IMR-90 (cell line): ENCODE results near the gene CEP68. TPM values are rescaled to one million over a fixed set of nuclear protein-coding genes. Genes with fewer than 3 reads are reported as not detected.

Experiments used
- ATAC-seq: fragments of 200-7000 bp; cut with Tn5 transposase; 2 replicates; pipeline ENCODE4 v1.9.1; 2020; ENCODE audit warnings: low read depth, mild to moderate bottlenecking, moderate library complexity
- BruUV-seq: library from RNA; stranded (reverse); fragments of 400-500 nt; replicated peaks from 2 replicates; lab custom pipeline; 2021; lab: Mats Ljungman, UMichigan
- CTCF ChIA-PET: fragments of 300-600 bp; formaldehyde crosslinking; extraction: SDS; loops from one replicate; lab custom pipeline; 2021; ENCODE audit warnings: antibody characterized with exemption; lab: Yijun Ruan, JAX
- POLR2A ChIA-PET: fragments of 300-600 bp; sonication (Branson Sonifier 250); formaldehyde crosslinking; loops from one replicate; lab custom pipeline; 2022; ENCODE audit warnings: antibody characterized with exemption; ENCODE audit not compliant: unreplicated experiment; lab: Charles Lee
- DNase-seq: peaks from one replicate; pipeline ENCODE4 v3.0.0; 2013
- H2AFZ ChIP-seq: replicated peaks from 2 replicates; pipeline ENCODE3; 2013; ENCODE audit warnings: low read length, mild to moderate bottlenecking; ENCODE audit not compliant: poor library complexity
- H2AK5ac ChIP-seq: 2 replicates; pipeline ENCODE4 v1.6.1; 2013; ENCODE audit warnings: low read depth, low read length, inconsistent platforms
- H2AK9ac ChIP-seq: replicated peaks from 2 replicates; pipeline ENCODE3; 2013; ENCODE audit warnings: mild to moderate bottlenecking, low read depth, low read length, moderate library complexity; ENCODE audit not compliant: poor library complexity
- H2BK120ac ChIP-seq: 2 replicates; pipeline ENCODE4 v1.6.1; 2013; ENCODE audit warnings: low read depth, low read length, inconsistent platforms
- H2BK15ac ChIP-seq: 3 replicates; pipeline ENCODE4 v1.6.1; 2013; ENCODE audit warnings: low read depth, low read length, inconsistent platforms
- H2BK20ac ChIP-seq: 2 replicates; pipeline ENCODE4 v1.6.1; 2013; ENCODE audit warnings: low read depth, mild to moderate bottlenecking, inconsistent platforms, low read length, moderate library complexity
- H2BK5ac ChIP-seq: 2 replicates; pipeline ENCODE4 v1.6.1; 2013; ENCODE audit warnings: mild to moderate bottlenecking, low read depth, low read length, inconsistent platforms; ENCODE audit not compliant: poor library complexity, severe bottlenecking
- H3K14ac ChIP-seq: replicated peaks from 2 replicates; pipeline ENCODE4 v1.6.1; 2013; ENCODE audit warnings: low read depth, low read length, inconsistent platforms
- H3K18ac ChIP-seq: 2 replicates; pipeline ENCODE4 v1.6.1; 2013; ENCODE audit warnings: low read depth, low read length, control low read depth
- H3K23ac ChIP-seq: 2 replicates; pipeline ENCODE4 v1.6.1; 2013; ENCODE audit warnings: low read depth, low read length, inconsistent platforms
- H3K27ac ChIP-seq: 2 replicates; pipeline ENCODE4 v1.5.1; 2013; ENCODE audit warnings: mild to moderate bottlenecking, control low read depth, low read length; ENCODE audit not compliant: insufficient read depth
- H3K27me3 ChIP-seq: 2 replicates; pipeline ENCODE4 v1.6.1; 2013; ENCODE audit warnings: low read length; ENCODE audit not compliant: control insufficient read depth, insufficient read depth
- H3K36me3 ChIP-seq: 2 replicates; pipeline ENCODE4 v1.6.1; 2013; ENCODE audit warnings: low read length, mixed read lengths; ENCODE audit not compliant: control insufficient read depth, insufficient read depth
- H3K4ac ChIP-seq: 2 replicates; pipeline ENCODE4 v1.6.1; 2013; ENCODE audit warnings: low read depth, low read length, inconsistent platforms
- H3K4me1 ChIP-seq: 2 replicates; pipeline ENCODE4 v1.6.1; 2013; ENCODE audit warnings: low read length, mixed read lengths; ENCODE audit not compliant: control insufficient read depth, insufficient read depth
- H3K4me2 ChIP-seq: 2 replicates; pipeline ENCODE4 v1.6.1; 2013; ENCODE audit warnings: low read depth, mild to moderate bottlenecking, control low read depth, low read length, moderate library complexity
- H3K4me3 ChIP-seq: 2 replicates; pipeline ENCODE4 v1.5.1; 2013; ENCODE audit warnings: low read depth, mild to moderate bottlenecking, control low read depth, low read length, moderate library complexity; ENCODE audit not compliant: insufficient read depth
- H3K56ac ChIP-seq: 2 replicates; pipeline ENCODE4 v1.6.1; 2013; ENCODE audit warnings: low read length, inconsistent platforms; ENCODE audit not compliant: insufficient read depth; ENCODE audit errors: extremely low read depth
- H3K79me1 ChIP-seq, 2 experiments: 2 replicates each; pipeline ENCODE4 v1.6.1; 2013; ENCODE audit warnings: low read length in 2 of 2, inconsistent platforms in 1 of 2, low read depth in 1 of 2
- H3K9ac ChIP-seq: 2 replicates; pipeline ENCODE4 v1.6.1; 2013; ENCODE audit warnings: low read depth, low read length, control low read depth
- H3K9me1 ChIP-seq: 2 replicates; pipeline ENCODE4 v1.6.1; 2013; ENCODE audit warnings: low read length, inconsistent platforms; ENCODE audit not compliant: insufficient read depth
- H3K9me3 ChIP-seq: 2 replicates; pipeline ENCODE4 v1.6.1; 2013; ENCODE audit warnings: low read length; ENCODE audit not compliant: control insufficient read depth, insufficient read depth
- H4K20me1 ChIP-seq: 2 replicates; pipeline ENCODE4 v1.6.1; 2013; ENCODE audit warnings: low read length, inconsistent platforms; ENCODE audit not compliant: insufficient read depth
- H4K5ac ChIP-seq: 2 replicates; pipeline ENCODE4 v1.6.1; 2013; ENCODE audit warnings: mild to moderate bottlenecking, low read depth, low read length, control low read depth
- H4K8ac ChIP-seq, 2 experiments: 2 replicates each; pipeline ENCODE4 v1.6.1; 2013; ENCODE audit warnings: low read depth in 2 of 2, low read length in 2 of 2, control low read depth in 1 of 2, inconsistent platforms in 1 of 2
- H4K91ac ChIP-seq: 2 replicates; pipeline ENCODE4 v1.6.1; 2013; ENCODE audit warnings: low read depth, low read length, inconsistent platforms; ENCODE audit not compliant: insufficient read depth
- BHLHE40 ChIP-seq: fragments of 150-350 bp; IDR thresholded peaks from 2 replicates; pipeline ENCODE4 v1.6.1; 2016; ENCODE audit warnings: mild to moderate bottlenecking, low read depth, low read length
- CEBPB ChIP-seq: IDR thresholded peaks from 2 replicates; pipeline ENCODE4 v1.6.1; 2012; ENCODE audit warnings: low read depth, low read length, improper control_type of control experiment
- CHD1 ChIP-seq: IDR thresholded peaks from 2 replicates; pipeline ENCODE4 v1.6.1; 2012; ENCODE audit warnings: low read depth, low read length, improper control_type of control experiment
- FOS ChIP-seq: fragments of 150-350 bp; IDR thresholded peaks from 2 replicates; pipeline ENCODE4 v1.6.1; 2016; ENCODE audit warnings: low read depth, low read length
- MAFK ChIP-seq: IDR thresholded peaks from 2 replicates; pipeline ENCODE4 v1.6.1; 2012; ENCODE audit warnings: low read depth, low read length, improper control_type of control experiment
- MAZ ChIP-seq: IDR thresholded peaks from 2 replicates; pipeline ENCODE4 v1.6.1; 2012; ENCODE audit warnings: low read depth, mild to moderate bottlenecking, low read length, improper control_type of control experiment, moderate library complexity, borderline replicate concordance
- MXI1 ChIP-seq: IDR thresholded peaks from 2 replicates; pipeline ENCODE4 v1.6.1; 2012; ENCODE audit warnings: low read depth, mild to moderate bottlenecking, low read length, moderate library complexity, borderline replicate concordance
- NFE2L2 ChIP-seq: fragments of 150-350 bp; IDR thresholded peaks from 2 replicates; pipeline ENCODE4 v1.6.1; 2016; ENCODE audit warnings: low read depth, mild to moderate bottlenecking, low read length
- POLR2A ChIP-seq: IDR thresholded peaks from 2 replicates; pipeline ENCODE4 v1.6.1; 2012; ENCODE audit warnings: mild to moderate bottlenecking, low read depth, low read length
- RAD21 ChIP-seq: IDR thresholded peaks from 2 replicates; pipeline ENCODE4 v1.6.1; 2012; ENCODE audit warnings: low read length, improper control_type of control experiment
- RCOR1 ChIP-seq: IDR thresholded peaks from 2 replicates; pipeline ENCODE4 v1.6.1; 2012; ENCODE audit warnings: mild to moderate bottlenecking, low read length, improper control_type of control experiment; ENCODE audit not compliant: insufficient replicate concordance
- RFX5 ChIP-seq: IDR thresholded peaks from 2 replicates; pipeline ENCODE4 v1.8.0; 2012; ENCODE audit warnings: low read depth, mild to moderate bottlenecking, low read length, moderate library complexity
- SMC3 ChIP-seq: fragments of 150-350 bp; IDR thresholded peaks from 2 replicates; pipeline ENCODE4 v1.6.1; 2016; ENCODE audit warnings: low read depth, mild to moderate bottlenecking, antibody characterized with exemption, low read length, moderate library complexity
- WGBS, 2 experiments: methylation state at CpG; one replicate each; pipeline versions ENCODE4 v1.1.5 to v1.1.7; 2013; ENCODE audit warnings: missing lambda C conversion rate in 2 of 2; ENCODE audit not compliant: insufficient read length in 1 of 2; ENCODE audit errors: extremely low coverage in 2 of 2; 5-methylcytosine and 5-hydroxymethylcytosine counted together
- dilution Hi-C: fragments of 300-500 bp; cut with HindIII; formaldehyde crosslinking; loops from one replicate; pipeline ENCODE4 v1.14.3; 2018; ENCODE audit warnings: low sequenced_read_pairs; ENCODE audit not compliant: unreplicated experiment
- in situ Hi-C: fragments of 300-500 bp; cut with MboI; formaldehyde crosslinking; loops from 3 replicates; pipeline ENCODE4 v1.14.3; 2019; ENCODE audit warnings: low sequenced_read_pairs, inconsistent platforms, mixed read lengths
- intact Hi-C: fragments of 100-400 bp; cut with micrococcal nuclease; formaldehyde crosslinking; loops from 2 replicates; pipeline ENCODE4 v1.10.0; 2022
- polyA plus RNA-seq, 3 experiments: library from polyadenylated mRNA; depleted of rRNA; stranded (reverse); fragments of >200 nt; gene quantifications; 2 replicates each; pipeline ENCODE4 v1.2.3, GENCODE V29; 2012; ENCODE audit warnings: low replicate concordance in 1 of 3
- total RNA-seq: library from RNA; depleted of rRNA; stranded (reverse); fragments of >200 nt; gene quantifications from 2 replicates; pipeline ENCODE4 v1.2.3, GENCODE V29; 2012
- TF ChIP-seq, protein P1 (sequence below): fragments of 150-350 bp; IDR thresholded peaks from 2 replicates; pipeline ENCODE4 v1.6.1; 2017; ENCODE audit warnings: mild to moderate bottlenecking, antibody characterized with exemption, low read length, low read depth
- TF ChIP-seq, protein P2 (sequence below): conservative IDR thresholded peaks from 2 replicates; pipeline ENCODE4 v1.5.1; 2012; ENCODE audit warnings: mild to moderate bottlenecking, low read depth, low read length, improper control_type of control experiment
- TF ChIP-seq, protein P3 (sequence below): fragments of 150-350 bp; IDR thresholded peaks from 2 replicates; pipeline ENCODE4 v1.6.1; 2016; ENCODE audit warnings: low read depth, mild to moderate bottlenecking, low read length, moderate library complexity, borderline replicate concordance

Gene CEP68
- total and polyA plus RNA-seq, 2 of the 4 experiments (the other 2 are of a cell fraction), result 5.5 to 5.6 TPM

DNA sequence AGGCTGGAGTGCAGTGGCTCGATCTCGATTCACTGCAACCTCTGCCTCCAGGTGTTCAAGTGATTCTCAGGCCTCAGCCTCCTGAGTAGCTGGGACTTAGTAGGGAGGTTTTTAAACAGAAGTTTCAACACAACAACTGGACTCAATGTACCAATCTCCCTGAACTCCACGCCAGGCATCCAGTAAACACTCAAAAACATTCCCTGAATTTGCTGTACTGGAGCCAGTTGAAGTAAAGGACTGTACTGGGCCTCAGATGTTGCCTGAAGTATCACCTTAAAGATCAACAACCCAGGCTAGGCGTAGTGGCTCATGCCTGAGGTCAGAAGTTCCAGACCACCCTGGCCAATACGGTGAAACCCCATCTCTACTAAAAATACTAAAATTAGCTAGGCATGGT lies 51.3 kb downstream of the CEP68 start:
- H4K91ac ChIP-seq, result no peak overlapping the region
- no peak overlapping the region for H3K23ac ChIP-seq
- no peaks in the 10 kb centered on the region; the same call in 1 of the 2 replicates for H3K4me1 ChIP-seq
- intact Hi-C loops, result no loop called here
- H3K4ac ChIP-seq, result no peak overlapping the region
- no peak overlapping the region for H2BK15ac ChIP-seq
- H3K27ac ChIP-seq, result no peak overlapping the region
- DNase-seq (no peak), ATAC-seq (no peak)
- 100% methylated on average over 1 of the region's 5 CpGs; no CpG with 5 or more reads in 1 of the 2 experiments for WGBS, 2 experiments
- no TSS peak for BruUV-seq
- no peak overlapping the region for H3K14ac ChIP-seq
- dilution Hi-C loops, result no loop called here
- H4K5ac ChIP-seq, result no peak overlapping the region
- no peak overlapping the region for H3K4me3 ChIP-seq
- no peak overlapping the region for H3K9ac ChIP-seq
- peaks cover 17% of the 10 kb centered on the region for H3K36me3 ChIP-seq
- H3K4me2 ChIP-seq, result no peak overlapping the region
- no peak overlapping the region for H2BK120ac ChIP-seq
- no peak overlapping the region for H2AK9ac ChIP-seq
- peaks cover 13% of the 10 kb centered on the region; the same call in 1 of the 2 replicates for H3K9me1 ChIP-seq
- POLR2A ChIA-PET, result no interaction called here
- no peak overlapping the region for H3K18ac ChIP-seq
- CTCF ChIA-PET, result no interaction called here
- H2BK5ac ChIP-seq, result no peak overlapping the region
- no peak overlapping the region for H3K56ac ChIP-seq
- no peak overlapping the region for H4K8ac ChIP-seq
- H3K79me1 ChIP-seq, result peaks cover 15 to 54% of the 10 kb centered on the region in 2 experiments
- no peak overlapping the region for H2AFZ ChIP-seq
- TF ChIP-seq MXI1 (no peak), RFX5 (no peak), MAZ (no peak), RCOR1 (no peak), FOS (no peak), POLR2A (no peak), CEBPB (no peak), MAFK (no peak), SMC3 (no peak), NFE2L2 (no peak), RAD21 (no peak), CHD1 (no peak), BHLHE40 (no peak)
- TF ChIP-seq, protein P1, sequence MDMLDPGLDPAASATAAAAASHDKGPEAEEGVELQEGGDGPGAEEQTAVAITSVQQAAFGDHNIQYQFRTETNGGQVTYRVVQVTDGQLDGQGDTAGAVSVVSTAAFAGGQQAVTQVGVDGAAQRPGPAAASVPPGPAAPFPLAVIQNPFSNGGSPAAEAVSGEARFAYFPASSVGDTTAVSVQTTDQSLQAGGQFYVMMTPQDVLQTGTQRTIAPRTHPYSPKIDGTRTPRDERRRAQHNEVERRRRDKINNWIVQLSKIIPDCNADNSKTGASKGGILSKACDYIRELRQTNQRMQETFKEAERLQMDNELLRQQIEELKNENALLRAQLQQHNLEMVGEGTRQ, result no peak
- TF ChIP-seq, protein P2, sequence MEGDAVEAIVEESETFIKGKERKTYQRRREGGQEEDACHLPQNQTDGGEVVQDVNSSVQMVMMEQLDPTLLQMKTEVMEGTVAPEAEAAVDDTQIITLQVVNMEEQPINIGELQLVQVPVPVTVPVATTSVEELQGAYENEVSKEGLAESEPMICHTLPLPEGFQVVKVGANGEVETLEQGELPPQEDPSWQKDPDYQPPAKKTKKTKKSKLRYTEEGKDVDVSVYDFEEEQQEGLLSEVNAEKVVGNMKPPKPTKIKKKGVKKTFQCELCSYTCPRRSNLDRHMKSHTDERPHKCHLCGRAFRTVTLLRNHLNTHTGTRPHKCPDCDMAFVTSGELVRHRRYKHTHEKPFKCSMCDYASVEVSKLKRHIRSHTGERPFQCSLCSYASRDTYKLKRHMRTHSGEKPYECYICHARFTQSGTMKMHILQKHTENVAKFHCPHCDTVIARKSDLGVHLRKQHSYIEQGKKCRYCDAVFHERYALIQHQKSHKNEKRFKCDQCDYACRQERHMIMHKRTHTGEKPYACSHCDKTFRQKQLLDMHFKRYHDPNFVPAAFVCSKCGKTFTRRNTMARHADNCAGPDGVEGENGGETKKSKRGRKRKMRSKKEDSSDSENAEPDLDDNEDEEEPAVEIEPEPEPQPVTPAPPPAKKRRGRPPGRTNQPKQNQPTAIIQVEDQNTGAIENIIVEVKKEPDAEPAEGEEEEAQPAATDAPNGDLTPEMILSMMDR, result no peak
- TF ChIP-seq, protein P3, sequence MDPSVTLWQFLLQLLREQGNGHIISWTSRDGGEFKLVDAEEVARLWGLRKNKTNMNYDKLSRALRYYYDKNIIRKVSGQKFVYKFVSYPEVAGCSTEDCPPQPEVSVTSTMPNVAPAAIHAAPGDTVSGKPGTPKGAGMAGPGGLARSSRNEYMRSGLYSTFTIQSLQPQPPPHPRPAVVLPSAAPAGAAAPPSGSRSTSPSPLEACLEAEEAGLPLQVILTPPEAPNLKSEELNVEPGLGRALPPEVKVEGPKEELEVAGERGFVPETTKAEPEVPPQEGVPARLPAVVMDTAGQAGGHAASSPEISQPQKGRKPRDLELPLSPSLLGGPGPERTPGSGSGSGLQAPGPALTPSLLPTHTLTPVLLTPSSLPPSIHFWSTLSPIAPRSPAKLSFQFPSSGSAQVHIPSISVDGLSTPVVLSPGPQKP, result no peak
- H3K9me3 ChIP-seq, result no peaks in the 10 kb centered on the region
- in situ Hi-C loops, result no loop called here
- peaks cover 98% of the 10 kb centered on the region for H4K20me1 ChIP-seq
- H2BK20ac ChIP-seq, result no peak overlapping the region
- H2AK5ac ChIP-seq, result no peak overlapping the region
- H3K27me3 ChIP-seq, result no peaks in the 10 kb centered on the region
